ENCODE data around the gene MYOG. TPM values are rescaled to one million over a fixed set of nuclear protein-coding genes. Genes with fewer than 3 reads are reported as not detected.

The MYOG gene
- total RNA-seq, 4 donors from 2014 or later: 21.4 to 146 (median 73.1) TPM

DNA sequence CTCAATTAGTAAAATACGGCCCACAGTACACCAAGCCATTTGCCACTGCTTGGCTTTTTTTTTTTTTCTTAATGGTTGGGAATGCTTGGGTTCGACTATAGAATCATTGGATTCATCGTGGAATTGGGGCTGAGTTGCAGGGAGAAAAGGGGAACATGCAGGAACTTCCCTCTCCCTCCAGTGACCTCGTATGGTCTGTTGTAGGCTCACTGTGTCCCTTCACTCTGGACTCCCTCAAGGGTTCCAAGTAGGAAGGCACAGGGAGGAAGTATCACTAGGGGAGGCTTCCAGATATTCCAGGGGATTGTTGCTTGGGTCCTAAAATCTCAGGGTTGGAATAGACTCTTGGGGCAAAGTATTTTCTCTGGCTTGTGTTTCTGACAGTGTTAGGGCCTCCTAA is 35.0 kb downstream of the MYOG start:
- H3K36me3 ChIP-seq: peaks cover 0 to 32% of the 10 kb centered on the region in 2 donors
- DNase-seq (no peak), ATAC-seq (no peak)
- H3K27ac ChIP-seq: no peak overlapping the region
- intact Hi-C loops (cut with DNase I; ENCODE audit: low total_unique reads) (no loop called here), in situ Hi-C loops (cut with MboI; ENCODE audit: low sequenced_read_pairs in 4 of 4) (loop anchor here in 1 of 4 donors (10.0 kb wide), 1 partner anchor 164 kb away; no protein-coding TSS in a partner anchor)
- TF ChIP-seq, protein P1, sequence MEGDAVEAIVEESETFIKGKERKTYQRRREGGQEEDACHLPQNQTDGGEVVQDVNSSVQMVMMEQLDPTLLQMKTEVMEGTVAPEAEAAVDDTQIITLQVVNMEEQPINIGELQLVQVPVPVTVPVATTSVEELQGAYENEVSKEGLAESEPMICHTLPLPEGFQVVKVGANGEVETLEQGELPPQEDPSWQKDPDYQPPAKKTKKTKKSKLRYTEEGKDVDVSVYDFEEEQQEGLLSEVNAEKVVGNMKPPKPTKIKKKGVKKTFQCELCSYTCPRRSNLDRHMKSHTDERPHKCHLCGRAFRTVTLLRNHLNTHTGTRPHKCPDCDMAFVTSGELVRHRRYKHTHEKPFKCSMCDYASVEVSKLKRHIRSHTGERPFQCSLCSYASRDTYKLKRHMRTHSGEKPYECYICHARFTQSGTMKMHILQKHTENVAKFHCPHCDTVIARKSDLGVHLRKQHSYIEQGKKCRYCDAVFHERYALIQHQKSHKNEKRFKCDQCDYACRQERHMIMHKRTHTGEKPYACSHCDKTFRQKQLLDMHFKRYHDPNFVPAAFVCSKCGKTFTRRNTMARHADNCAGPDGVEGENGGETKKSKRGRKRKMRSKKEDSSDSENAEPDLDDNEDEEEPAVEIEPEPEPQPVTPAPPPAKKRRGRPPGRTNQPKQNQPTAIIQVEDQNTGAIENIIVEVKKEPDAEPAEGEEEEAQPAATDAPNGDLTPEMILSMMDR (IDR thresholded peaks at IDR 0.05 in 4 of 5, conservative IDR thresholded peaks at IDR 0.05 in 1 of 5): no peak
- no peak for TF ChIP-seq POLR2A (IDR thresholded peaks at IDR 0.05)
- H3K4me3 ChIP-seq: no peak overlapping the region
- no peaks in the 10 kb centered on the region for H3K27me3 ChIP-seq
- peaks cover 0 to 9% of the 10 kb centered on the region in 2 donors for H3K4me1 ChIP-seq
- no peaks in the 10 kb centered on the region for H3K9me3 ChIP-seq

DNA sequence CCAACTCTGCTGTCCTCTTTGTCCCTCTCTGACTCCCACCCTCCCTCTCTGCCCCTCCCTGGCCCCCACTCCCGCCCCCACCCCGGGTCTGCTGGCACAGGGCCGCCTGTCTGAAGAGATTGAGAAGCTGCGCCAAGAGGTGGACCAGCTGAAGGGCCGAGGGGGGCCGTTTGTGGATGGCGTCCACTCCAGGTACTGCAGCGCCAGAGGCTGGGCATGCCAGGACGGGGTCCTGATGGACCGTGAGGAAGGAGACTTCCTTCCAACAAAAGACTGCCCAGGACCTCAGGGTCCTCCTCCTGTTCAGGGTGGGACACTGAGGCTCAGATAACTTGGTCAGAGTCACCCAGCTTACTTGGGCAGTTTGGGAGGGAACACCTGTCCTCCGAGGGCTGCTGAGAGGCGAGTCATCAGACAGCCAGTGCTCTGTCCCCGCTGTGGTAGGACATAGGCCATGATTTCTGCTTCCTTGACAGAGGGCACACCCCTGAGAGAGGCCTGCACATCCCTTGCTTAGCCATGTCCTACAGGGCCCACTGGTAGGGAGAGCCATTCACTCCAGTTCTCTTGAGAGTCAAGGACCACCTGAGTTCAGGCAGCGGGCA is 36.1 kb downstream of the MYOG start:
- intact Hi-C loops (cut with DNase I; ENCODE audit: low total_unique reads) (no loop called here), in situ Hi-C loops (cut with MboI; ENCODE audit: low sequenced_read_pairs in 4 of 4) (loop anchor here in 1 of 4 donors (10.0 kb wide), 1 partner anchor 165 kb away; no protein-coding TSS in a partner anchor)
- H3K36me3 ChIP-seq: peaks cover 0 to 32% of the 10 kb centered on the region in 2 donors
- TF ChIP-seq, protein P1 (IDR thresholded peaks at IDR 0.05 in 4 of 5, conservative IDR thresholded peaks at IDR 0.05 in 1 of 5): no peak
- H3K4me3 ChIP-seq: no peak overlapping the region
- no peaks in the 10 kb centered on the region for H3K9me3 ChIP-seq
- H3K27me3 ChIP-seq: no peaks in the 10 kb centered on the region
- no peak for ATAC-seq
- H3K27ac ChIP-seq: no peak overlapping the region
- DNase-seq: no peak
- peaks cover 0 to 9% of the 10 kb centered on the region in 2 donors for H3K4me1 ChIP-seq

DNA sequence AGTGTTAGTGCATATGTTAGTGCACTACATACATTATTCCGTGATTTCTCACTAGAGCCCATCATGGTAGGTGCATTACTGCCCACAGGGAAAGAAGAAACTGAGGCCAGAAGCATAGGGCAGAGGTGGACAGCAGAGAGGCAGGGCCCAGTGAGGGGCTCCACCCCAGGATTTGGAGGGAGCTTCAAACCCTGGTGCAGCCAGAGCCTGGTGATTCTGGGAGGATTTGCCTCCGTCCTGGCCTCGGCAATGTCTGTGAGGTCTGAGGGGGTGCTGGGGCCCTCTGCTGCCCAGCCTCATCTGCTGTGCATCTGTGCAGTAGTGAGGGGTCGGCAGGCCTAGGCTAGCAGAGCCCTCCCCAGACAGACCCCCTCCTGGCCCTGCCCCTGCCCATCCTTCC is 36.7 kb downstream of the MYOG start:
- Histone ChIP-seq H3K27ac (no peak overlapping the region), H3K4me1 (peaks cover 0 to 9% of the 10 kb centered on the region in 2 donors), H3K36me3 (peaks cover 0 to 32% of the 10 kb centered on the region in 2 donors), H3K4me3 (no peak overlapping the region), H3K27me3 (no peaks in the 10 kb centered on the region), H3K9me3 (no peaks in the 10 kb centered on the region)
- intact Hi-C loops (cut with DNase I; ENCODE audit: low total_unique reads): no loop called here
- ATAC-seq: no peak
- TF ChIP-seq, protein P1 (IDR thresholded peaks at IDR 0.05 in 4 of 5, conservative IDR thresholded peaks at IDR 0.05 in 1 of 5): no peak
- TF ChIP-seq POLR2A (IDR thresholded peaks at IDR 0.05): no peak
- in situ Hi-C loops (cut with MboI; ENCODE audit: low sequenced_read_pairs in 4 of 4): no loop called here
- DNase-seq: no peak

DNA sequence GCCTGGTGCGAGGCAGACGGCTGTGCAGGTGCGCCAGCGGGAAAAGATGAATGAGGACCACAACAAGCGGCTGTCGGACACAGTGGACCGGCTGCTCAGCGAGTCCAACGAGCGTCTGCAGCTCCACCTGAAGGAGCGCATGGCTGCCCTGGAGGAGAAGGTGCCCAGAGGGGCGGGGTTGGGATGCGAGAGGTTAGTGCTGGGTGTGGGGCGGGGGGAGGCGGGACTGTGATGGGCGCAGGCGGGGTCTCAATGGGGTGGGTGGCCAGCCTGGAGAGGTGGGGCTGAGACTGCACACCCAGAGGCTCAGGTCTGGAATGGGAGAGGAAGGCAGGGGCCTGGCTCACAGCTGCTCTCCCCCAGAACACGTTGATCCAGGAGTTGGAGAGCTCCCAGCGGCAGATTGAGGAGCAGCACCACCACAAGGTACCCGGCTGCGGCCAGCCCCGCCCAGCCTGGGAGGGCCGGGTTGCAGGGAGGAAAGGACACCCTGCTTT is 37.2 kb downstream of the MYOG start:
- Histone ChIP-seq H3K4me3 (no peak overlapping the region), H3K27ac (no peak overlapping the region), H3K36me3 (peaks cover 0 to 34% of the 10 kb centered on the region in 2 donors), H3K9me3 (no peaks in the 10 kb centered on the region), H3K4me1 (peaks cover 0 to 9% of the 10 kb centered on the region in 2 donors), H3K27me3 (no peaks in the 10 kb centered on the region)
- DNase-seq: no peak
- intact Hi-C loops (cut with DNase I; ENCODE audit: low total_unique reads): no loop called here
- no peak for ATAC-seq
- TF ChIP-seq, protein P1 (IDR thresholded peaks at IDR 0.05 in 4 of 5, conservative IDR thresholded peaks at IDR 0.05 in 1 of 5): no peak
- no peak for TF ChIP-seq POLR2A (IDR thresholded peaks at IDR 0.05)
- in situ Hi-C loops (cut with MboI; ENCODE audit: low sequenced_read_pairs in 4 of 4): no loop called here
